GM23248 (cell line): ENCODE results near the gene PFKP. TPM values are rescaled to one million over a fixed set of nuclear protein-coding genes. Genes with fewer than 3 reads are reported as not detected.

Experiments used
- DNase-seq: peaks from one replicate; pipeline ENCODE4 v3.0.0-alpha.2; 2015
- H2AFZ ChIP-seq: fragments of 200-600 bp; sonication (generic); 2 replicates; pipeline ENCODE4 v1.6.1; 2016; ENCODE audit warnings: antibody characterized with exemption
- H3F3A ChIP-seq: fragments of 200-600 bp; sonication (generic); 2 replicates; pipeline ENCODE4 v1.6.1; 2016; ENCODE audit warnings: mild to moderate bottlenecking, antibody characterized with exemption, mixed run types; ENCODE audit not compliant: insufficient read depth
- H3K27ac ChIP-seq: fragments of 200-600 bp; sonication (generic); 2 replicates; pipeline ENCODE4 v1.5.1; 2016; ENCODE audit warnings: mild to moderate bottlenecking
- H3K27me3 ChIP-seq: fragments of 200-600 bp; sonication (generic); replicated peaks from 2 replicates; pipeline ENCODE4 v1.6.1; 2016; ENCODE audit warnings: mild to moderate bottlenecking; ENCODE audit not compliant: insufficient read depth
- H3K36me3 ChIP-seq: fragments of 200-600 bp; sonication (generic); 2 replicates; pipeline ENCODE4 v1.6.1; 2016; ENCODE audit warnings: low read depth, mild to moderate bottlenecking
- H3K4me1 ChIP-seq: fragments of 200-600 bp; sonication (generic); 2 replicates; pipeline ENCODE4 v1.6.1; 2016; ENCODE audit warnings: mild to moderate bottlenecking; ENCODE audit not compliant: insufficient read depth
- H3K4me2 ChIP-seq: fragments of 200-600 bp; sonication (generic); one replicate; pipeline ENCODE4 v1.6.1; 2016; ENCODE audit warnings: mild to moderate bottlenecking; ENCODE audit not compliant: unreplicated experiment
- H3K4me3 ChIP-seq: fragments of 200-600 bp; sonication (generic); 2 replicates; pipeline ENCODE4 v1.5.1; 2016; ENCODE audit warnings: mild to moderate bottlenecking
- H3K79me2 ChIP-seq: fragments of 200-600 bp; sonication (generic); 2 replicates; pipeline ENCODE4 v1.6.1; 2016; ENCODE audit warnings: mild to moderate bottlenecking; ENCODE audit not compliant: insufficient read depth
- H3K9ac ChIP-seq: fragments of 200-600 bp; sonication (generic); 2 replicates; pipeline ENCODE4 v1.6.1; 2016; ENCODE audit warnings: mild to moderate bottlenecking
- H3K9me2 ChIP-seq: fragments of 200-600 bp; sonication (generic); 2 replicates; pipeline ENCODE4 v1.6.1; 2016; ENCODE audit warnings: mixed run types, mild to moderate bottlenecking, moderate library complexity; ENCODE audit not compliant: insufficient read depth
- H3K9me3 ChIP-seq: fragments of 200-600 bp; sonication (generic); one replicate; pipeline ENCODE4 v1.6.1; 2017; ENCODE audit warnings: low read depth
- H4K20me1 ChIP-seq: fragments of 200-600 bp; sonication (generic); 2 replicates; pipeline ENCODE4 v1.6.0; 2016; ENCODE audit not compliant: insufficient read depth
- EZH2 ChIP-seq: fragments of 200-600 bp; sonication (generic); IDR thresholded peaks from 2 replicates; pipeline ENCODE4 v1.6.1; 2018; ENCODE audit warnings: antibody characterized with exemption, mild to moderate bottlenecking; ENCODE audit not compliant: insufficient read depth, poor library complexity, severe bottlenecking
- EZH2phosphoT487 ChIP-seq: fragments of 200-600 bp; sonication (generic); IDR thresholded peaks from 2 replicates; pipeline ENCODE4 v1.6.1; 2018; ENCODE audit warnings: antibody characterized with exemption, moderate library complexity, mild to moderate bottlenecking, low read depth; ENCODE audit not compliant: insufficient read depth
- WGBS, 2 experiments: methylation state at CpG; one replicate each; pipeline ENCODE4 v1.1.6; 2015 to 2017; ENCODE audit warnings: low lambda C conversion rate in 2 of 2, low coverage in 1 of 2; ENCODE audit errors: missing lambda C conversion rate in 2 of 2; 5-methylcytosine and 5-hydroxymethylcytosine counted together
- in situ Hi-C: fragments of 300-500 bp; cut with MboI; formaldehyde crosslinking; loops from 2 replicates; pipeline ENCODE4 v1.15.0; 2020
- polyA plus RNA-seq: library from polyadenylated mRNA; unstranded; fragments of >200 nt; fragmentation: Nextera tagmentation; extraction: Ambion mirVana; gene quantifications from 2 replicates; pipeline ENCODE4 v1.2.1, GENCODE V29; 2016
- total RNA-seq: library from RNA; depleted of rRNA; stranded (reverse); fragments of >200 nt; shearing (Covaris generic); gene quantifications from 2 replicates; pipeline ENCODE4 v1.2.3, GENCODE V29; 2014

Gene PFKP
- total and polyA plus RNA-seq, 2 experiments from 2014 or later, result 133 to 159 TPM

- Histone ChIP-seq H3F3A (peaks cover 8% of the 10 kb centered on the region; the same call in 1 of the 2 replicates), H3K27ac (no peak overlapping the region), H2AFZ (no peak overlapping the region), H3K4me2 (no peak overlapping the region), H4K20me1 (no peaks in the 10 kb centered on the region), H3K27me3 (no peaks in the 10 kb centered on the region), H3K9me3 (no peaks in the 10 kb centered on the region), H3K9ac (no peak overlapping the region), H3K79me2 (peaks cover 80% of the 10 kb centered on the region), H3K36me3 (no peaks in the 10 kb centered on the region), H3K4me1 (no peaks in the 10 kb centered on the region), H3K9me2 (no peaks in the 10 kb centered on the region), H3K4me3 (no peak overlapping the region)
- no peak for DNase-seq
- TF ChIP-seq EZH2phosphoT487, result no peak
- no peak for TF ChIP-seq EZH2
- in situ Hi-C loops, result no loop called here
- WGBS, 2 experiments, result 95 to 96% methylated on average over 15 of the region's 15 CpGs
Measured at GRCh38 chr10:3082290-3082689, 14.9 kb downstream of the PFKP start.

GRCh38 chr10:3085785-3086567, 18.6 kb downstream of the PFKP start:
- Histone ChIP-seq H3K4me1 (peaks cover 6% of the 10 kb centered on the region), H3K9me3 (no peaks in the 10 kb centered on the region), H2AFZ (no peak overlapping the region), H3K27me3 (no peaks in the 10 kb centered on the region), H3K36me3 (peaks cover 4% of the 10 kb centered on the region; the same call in 1 of the 2 replicates), H3K4me2 (no peak overlapping the region), H3K9ac (no peak overlapping the region), H3K9me2 (no peaks in the 10 kb centered on the region), H4K20me1 (no peaks in the 10 kb centered on the region), H3K27ac (no peak overlapping the region), H3K4me3 (no peak overlapping the region), H3F3A (peaks cover 16% of the 10 kb centered on the region), H3K79me2 (peaks cover 81% of the 10 kb centered on the region)
- DNase-seq, result no peak
- in situ Hi-C loops, result no loop called here
- TF ChIP-seq EZH2 (no peak), EZH2phosphoT487 (no peak)
- 86 to 90% methylated on average over 18 to 20 of the region's 20 CpGs for WGBS, 2 experiments

GRCh38 chr10:3090388-3090787, 23.0 kb downstream of the PFKP start:
- no peak for DNase-seq
- Histone ChIP-seq H3K27me3 (no peaks in the 10 kb centered on the region), H3F3A (peaks cover 30% of the 10 kb centered on the region), H4K20me1 (no peaks in the 10 kb centered on the region), H3K4me3 (no peak overlapping the region), H3K79me2 (peaks cover 82% of the 10 kb centered on the region), H3K4me2 (no peak overlapping the region), H2AFZ (no peak overlapping the region), H3K9ac (peak overlapping the region; percentile 62; the same call in 1 of the 2 replicates), H3K9me3 (no peaks in the 10 kb centered on the region), H3K4me1 (peaks cover 31% of the 10 kb centered on the region), H3K9me2 (no peaks in the 10 kb centered on the region), H3K27ac (peak overlapping the region; percentile 79; the same call in 1 of the 2 replicates), H3K36me3 (peaks cover 4% of the 10 kb centered on the region; the same call in 1 of the 2 replicates)
- 91 to 92% methylated on average over 12 of the region's 12 CpGs for WGBS, 2 experiments
- in situ Hi-C loops, result no loop called here
- no peak for TF ChIP-seq EZH2phosphoT487
- no peak for TF ChIP-seq EZH2

GRCh38 chr10:3090914-3091787, 23.8 kb downstream of the PFKP start:
- peak overlapping the region; percentile 46 for H3K4me3 ChIP-seq
- in situ Hi-C loops, result no loop called here
- no peak for TF ChIP-seq EZH2phosphoT487
- no peak for TF ChIP-seq EZH2

More at GRCh38 chr10:3090914-3091787, 23.8 kb downstream of the PFKP start:
- Histone ChIP-seq H3F3A (peaks cover 36% of the 10 kb centered on the region), H3K79me2 (peaks cover 77% of the 10 kb centered on the region), H3K9me3 (no peaks in the 10 kb centered on the region), H3K4me1 (peaks cover 35% of the 10 kb centered on the region), H3K9me2 (no peaks in the 10 kb centered on the region), H3K36me3 (peaks cover 4% of the 10 kb centered on the region; the same call in 1 of the 2 replicates), H3K27ac (peak overlapping the region; percentile 79), H2AFZ (no peak overlapping the region), H4K20me1 (no peaks in the 10 kb centered on the region), H3K9ac (peak overlapping the region; percentile 62), H3K27me3 (no peaks in the 10 kb centered on the region), H3K4me2 (peak overlapping the region; percentile 79)
- DNase-seq, result peak; percentile 89
- 26 to 28% methylated on average over 17 of the region's 17 CpGs for WGBS, 2 experiments
